GM19099 (cell line): Measurements from ENCODE around the gene CAMKMT.

Source experiments
- POLR2A ChIP-seq: IDR thresholded peaks from 3 replicates; pipeline ENCODE4 v1.6.1; 2011; ENCODE audit warnings: low read depth; ENCODE audit not compliant: insufficient read length; ENCODE audit errors: extremely low read depth

CAMKMT gene

DNA sequence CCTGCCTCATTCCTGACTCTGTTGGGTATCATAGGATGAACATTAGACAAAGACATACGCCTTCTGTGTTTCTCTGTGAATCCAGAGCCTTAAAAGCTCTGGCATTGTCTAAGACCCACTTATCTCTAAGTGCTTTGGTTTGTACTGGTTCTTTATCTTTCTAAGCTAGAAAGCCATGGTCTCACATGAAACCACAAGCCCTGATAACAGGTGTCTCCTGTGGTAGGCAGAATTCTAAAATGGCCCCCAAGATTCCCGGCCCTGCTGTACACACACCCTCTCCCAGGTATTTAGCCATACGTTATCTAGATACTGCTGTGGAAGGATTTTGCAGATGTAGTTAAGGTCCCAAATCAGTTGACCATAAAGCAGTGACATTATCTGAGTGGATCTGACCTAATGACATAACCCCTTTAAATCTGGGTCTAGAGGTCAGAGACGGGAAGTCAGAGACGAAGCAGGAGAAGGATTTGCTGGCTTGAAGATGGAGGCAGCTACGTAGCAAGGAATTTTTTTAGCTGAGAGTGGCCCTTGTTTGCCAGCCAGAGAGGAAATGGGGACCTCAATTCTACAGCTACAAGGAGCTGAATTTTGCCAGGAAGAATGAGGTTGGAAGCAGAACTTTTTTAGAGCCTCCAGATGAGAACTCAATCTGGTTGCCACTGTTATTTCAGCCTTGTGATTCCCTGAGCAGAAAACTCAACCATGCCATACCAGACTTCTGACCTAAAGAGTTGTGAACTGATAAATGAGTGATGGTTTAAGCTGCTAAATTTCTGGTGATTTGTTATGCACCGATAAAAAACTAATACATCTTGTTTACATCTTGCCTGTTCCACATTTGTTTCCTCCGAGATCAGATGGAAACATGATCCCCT lies 186.7 kb downstream of the CAMKMT start:
- no peak for TF ChIP-seq POLR2A

DNA sequence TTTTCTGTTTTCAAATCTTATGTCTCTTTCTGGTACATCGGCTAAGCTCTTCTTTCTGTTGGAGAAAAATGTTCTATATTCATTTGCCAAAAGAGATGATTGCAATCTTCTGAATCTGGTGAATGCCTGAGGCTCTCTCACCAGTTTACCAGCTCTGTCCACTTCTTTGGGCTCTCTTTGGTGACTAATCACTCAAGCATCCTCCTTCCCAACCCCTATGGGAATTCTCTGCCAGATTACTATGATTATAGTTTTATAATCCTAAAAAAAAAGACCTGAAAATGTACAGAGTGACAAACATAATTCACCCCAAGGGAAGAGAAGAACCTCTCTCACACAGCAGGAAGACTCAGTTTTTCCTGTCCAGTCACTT lies 187.3 kb downstream of the CAMKMT start:
- no peak for TF ChIP-seq POLR2A

DNA sequence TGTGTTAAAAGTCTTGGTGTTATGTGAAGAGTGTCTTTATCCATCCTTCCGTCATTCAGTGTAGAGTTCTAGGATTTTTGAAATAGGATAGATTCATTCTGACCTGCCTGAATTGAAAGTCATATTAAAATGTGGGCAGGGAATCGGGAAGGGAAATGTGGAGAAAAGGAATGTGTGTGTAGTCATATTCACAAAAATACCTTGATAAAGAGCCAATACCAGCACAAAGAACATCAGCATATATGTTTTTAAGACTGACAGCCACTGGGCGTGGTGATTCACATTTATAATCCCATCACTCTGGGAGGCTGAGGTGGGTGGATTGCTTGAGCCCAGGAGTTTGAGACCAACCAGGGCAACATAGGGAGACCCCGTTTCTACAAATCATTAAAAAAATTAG lies 188.1 kb downstream of the CAMKMT start:
- no peak for TF ChIP-seq POLR2A

- no peak for TF ChIP-seq POLR2A
Measured at GRCh38 chr2:44550561-44550960, 188.8 kb downstream of the CAMKMT start.

- TF ChIP-seq POLR2A = no peak
Measured at GRCh38 chr2:44551497-44551896, 189.8 kb downstream of the CAMKMT start.

DNA sequence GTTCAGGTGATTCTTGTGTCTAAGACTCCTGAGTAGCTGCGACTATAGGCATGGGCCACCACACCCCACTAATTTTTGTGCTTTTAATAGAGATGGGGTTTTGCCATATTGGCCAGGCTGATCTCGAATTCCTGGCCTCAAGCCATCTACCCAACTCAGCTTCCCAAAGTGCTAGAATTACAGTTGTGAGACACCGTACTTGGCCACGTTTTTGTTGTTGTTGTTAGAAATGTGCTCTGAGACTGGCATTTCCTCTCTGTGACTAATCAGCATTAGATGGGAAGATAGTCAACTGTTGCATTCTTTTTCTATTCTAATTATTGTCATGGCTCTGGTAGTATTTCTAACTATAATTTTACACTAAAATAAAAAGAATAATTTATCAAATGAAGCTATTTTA lies 191.7 kb downstream of the CAMKMT start:
- TF ChIP-seq POLR2A = no peak

- no peak for TF ChIP-seq POLR2A
Measured at GRCh38 chr2:44555700-44556099, 194.0 kb downstream of the CAMKMT start.

- TF ChIP-seq POLR2A = no peak
Measured at GRCh38 chr2:44559108-44559507, 197.4 kb downstream of the CAMKMT start.

- no peak for TF ChIP-seq POLR2A
Measured at GRCh38 chr2:44560352-44560751, 198.6 kb downstream of the CAMKMT start.

DNA sequence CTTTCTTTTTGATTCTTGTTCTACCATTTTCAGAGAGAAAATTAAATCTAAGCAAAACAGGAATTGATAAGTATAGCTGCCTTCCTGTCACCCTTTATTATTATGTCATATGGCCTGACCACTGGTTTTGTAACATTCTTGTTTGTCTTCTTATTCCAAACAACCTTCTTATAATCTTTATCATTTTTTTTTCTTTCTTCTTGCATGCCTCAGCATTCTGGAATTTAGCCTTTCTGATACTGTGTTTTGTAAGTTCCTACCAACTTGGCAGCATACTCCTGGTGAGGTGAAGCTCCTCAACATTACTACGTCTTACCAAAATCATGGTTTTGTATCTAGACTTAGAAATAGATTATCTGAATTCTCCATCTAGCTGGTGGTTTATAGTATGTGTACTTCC lies 199.2 kb downstream of the CAMKMT start:
- TF ChIP-seq POLR2A = no peak

GRCh38 chr2:44562737-44563136 lies 201.0 kb downstream of the CAMKMT start:
- no peak for TF ChIP-seq POLR2A

DNA sequence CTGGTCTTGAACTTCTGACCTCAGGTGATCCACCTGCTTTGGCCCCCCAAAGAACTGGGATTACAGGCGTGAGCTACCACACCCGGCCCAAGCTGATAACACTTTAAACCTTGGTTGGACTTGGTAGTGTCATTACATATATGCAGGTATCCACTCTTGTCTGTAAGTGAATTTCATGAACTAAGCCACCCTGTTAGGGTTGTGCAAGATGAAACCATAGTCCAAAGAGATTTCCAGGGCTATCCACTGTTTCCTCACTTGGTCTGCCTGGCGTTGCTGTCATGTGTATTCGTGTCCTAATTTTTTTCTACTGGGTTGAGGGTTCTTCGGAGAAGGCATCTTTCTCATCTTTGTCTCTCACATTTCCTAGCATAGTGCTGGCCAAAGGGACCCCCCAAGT lies 203.0 kb downstream of the CAMKMT start:
- no peak for TF ChIP-seq POLR2A

DNA sequence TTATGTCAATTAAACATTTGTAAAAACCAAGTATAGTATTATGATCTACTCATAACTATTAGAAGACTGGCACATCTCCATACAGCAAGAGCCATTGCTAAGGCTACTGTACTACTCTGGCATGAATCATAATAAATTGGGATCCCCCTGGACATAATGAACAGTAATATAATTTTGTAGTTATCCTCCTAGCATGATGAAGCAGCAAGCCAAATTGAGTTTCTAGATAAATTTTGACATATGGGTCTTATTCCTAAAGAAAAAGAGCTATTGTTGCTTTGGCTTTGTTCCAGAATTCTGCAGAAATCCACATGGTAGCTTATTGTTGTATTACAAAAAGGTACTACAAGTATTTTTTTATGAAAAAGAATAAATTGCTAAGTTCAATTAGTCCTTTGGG lies 204.3 kb downstream of the CAMKMT start:
- no peak for TF ChIP-seq POLR2A

DNA sequence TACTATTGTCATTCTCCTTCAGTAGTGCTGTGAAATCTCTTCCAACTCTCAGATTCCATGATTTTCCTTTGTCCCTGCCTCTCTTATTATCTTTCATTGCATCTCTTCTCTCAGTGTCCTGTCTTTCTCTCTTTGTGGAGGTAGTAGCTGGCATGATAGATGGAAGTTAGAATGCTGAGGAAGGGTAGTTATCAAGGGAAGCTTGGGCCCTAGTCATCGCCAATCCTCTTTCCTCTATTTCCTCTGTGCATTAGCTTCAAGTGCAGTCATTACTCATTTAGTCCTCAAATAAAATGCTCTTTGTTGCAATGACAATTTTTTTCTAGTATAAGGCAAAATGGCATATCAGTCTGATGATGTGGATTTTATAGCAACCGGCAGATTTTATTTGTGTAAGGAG lies 207.7 kb downstream of the CAMKMT start:
- no peak for TF ChIP-seq POLR2A

- TF ChIP-seq POLR2A = no peak
Measured at GRCh38 chr2:44570271-44570670, 208.5 kb downstream of the CAMKMT start.

DNA sequence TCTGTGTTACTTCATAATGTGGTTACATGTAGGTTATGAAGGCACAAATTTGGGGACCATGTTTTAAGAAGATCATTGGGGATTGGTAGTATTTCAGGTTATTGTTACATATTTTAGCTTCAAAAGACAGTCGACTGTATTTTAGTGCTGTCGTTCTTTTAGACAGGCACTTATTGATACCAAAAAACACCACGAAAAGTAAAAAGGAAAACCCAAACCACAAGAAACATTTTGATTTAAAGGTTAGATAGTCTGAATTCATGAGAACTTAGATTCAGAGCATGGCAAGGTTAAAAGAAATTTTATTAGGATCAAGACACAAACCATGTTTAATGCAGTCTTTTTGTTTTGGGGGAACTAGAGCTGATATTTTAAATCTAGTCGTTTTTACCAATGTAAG lies 209.0 kb downstream of the CAMKMT start:
- no peak for TF ChIP-seq POLR2A
